Endodermal cell (in vitro differentiated cells): ENCODE measurements around the gene PRPF19. TPM values are rescaled to one million over a fixed set of nuclear protein-coding genes. Genes with fewer than 3 reads are reported as not detected.

Source experiments
- DNase-seq: peaks from one replicate; pipeline ENCODE4 v3.0.0-alpha.2; 2017
- H3K27ac ChIP-seq: 2 replicates; pipeline ENCODE4 v1.5.1; 2013; ENCODE audit warnings: mild to moderate bottlenecking, low read depth, low read length, moderate library complexity
- H3K27me3 ChIP-seq: 2 replicates; pipeline ENCODE4 v1.6.1; 2013; ENCODE audit warnings: mild to moderate bottlenecking, low read length, moderate library complexity; ENCODE audit not compliant: insufficient read depth, control insufficient read depth, poor library complexity, severe bottlenecking
- H3K36me3 ChIP-seq: 2 replicates; pipeline ENCODE4 v1.7.0; 2013; ENCODE audit warnings: mild to moderate bottlenecking, low read length, moderate library complexity; ENCODE audit not compliant: control insufficient read depth, insufficient read depth
- H3K4me1 ChIP-seq: one replicate; pipeline ENCODE4 v1.7.0; 2013; ENCODE audit warnings: low read length; ENCODE audit not compliant: control insufficient read depth, insufficient read depth
- H3K4me3 ChIP-seq: 2 replicates; pipeline ENCODE4 v1.5.1; 2013; ENCODE audit warnings: mild to moderate bottlenecking, low read length, moderate library complexity
- H3K9ac ChIP-seq: 2 replicates; pipeline ENCODE4 v1.6.1; 2013; ENCODE audit warnings: mild to moderate bottlenecking, low read length, moderate library complexity; ENCODE audit not compliant: poor library complexity, severe bottlenecking; ENCODE audit errors: extremely low read depth
- H3K9me3 ChIP-seq: 2 replicates; pipeline ENCODE4 v1.6.1; 2013; ENCODE audit warnings: mild to moderate bottlenecking, low read length, moderate library complexity; ENCODE audit not compliant: control insufficient read depth
- H3K27ac Mint-ChIP-seq: 2 replicates; pipeline ENCODE4 v1.8.0; 2020; ENCODE audit warnings: mixed read lengths
- H3K27me3 Mint-ChIP-seq: 2 replicates; pipeline ENCODE4 v1.8.0; 2021; ENCODE audit warnings: mild to moderate bottlenecking, mixed read lengths; ENCODE audit not compliant: insufficient read depth
- H3K36me3 Mint-ChIP-seq: 2 replicates; pipeline ENCODE4 v1.8.0; 2020; ENCODE audit warnings: low read depth, mixed read lengths
- H3K4me1 Mint-ChIP-seq: 2 replicates; pipeline ENCODE4 v1.8.0; 2020; ENCODE audit warnings: mixed read lengths
- H3K4me3 Mint-ChIP-seq: 2 replicates; pipeline ENCODE4 v1.8.0; 2020; ENCODE audit warnings: mild to moderate bottlenecking, moderate library complexity, mixed read lengths
- H3K9me3 Mint-ChIP-seq: 2 replicates; pipeline ENCODE4 v1.8.0; 2020; ENCODE audit warnings: mild to moderate bottlenecking, mixed read lengths
- WGBS, 2 experiments: methylation state at CpG; one replicate each; pipeline versions ENCODE4 v1.1.5 to v1.1.7; 2013; ENCODE audit warnings: missing lambda C conversion rate in 2 of 2, mixed read lengths in 1 of 2; ENCODE audit not compliant: insufficient coverage in 1 of 2, insufficient read length in 1 of 2; 5-methylcytosine and 5-hydroxymethylcytosine counted together
- total RNA-seq, 2 donors: library from RNA; stranded (reverse); fragmentation: NEBNext Ultra II Directional in 1 of 2; extraction: Animal tissue kit (Norgen Biotek cat#: 25700) in 1 of 2; gene quantifications; 2 replicates in 1 of 2; 3 replicates in 1 of 2; pipeline ENCODE4 v1.2.1, GENCODE V29; 2021
- TF ChIP-seq, protein P1 (sequence below): fragments of 200-600 bp; sonication (generic); conservative IDR thresholded peaks from 2 replicates; pipeline ENCODE4 v1.5.0; 2021; ENCODE audit warnings: antibody characterized with exemption, mild to moderate bottlenecking

Gene PRPF19
- total RNA-seq, 2 donors from 2014 or later, result 106 to 109 TPM

DNA sequence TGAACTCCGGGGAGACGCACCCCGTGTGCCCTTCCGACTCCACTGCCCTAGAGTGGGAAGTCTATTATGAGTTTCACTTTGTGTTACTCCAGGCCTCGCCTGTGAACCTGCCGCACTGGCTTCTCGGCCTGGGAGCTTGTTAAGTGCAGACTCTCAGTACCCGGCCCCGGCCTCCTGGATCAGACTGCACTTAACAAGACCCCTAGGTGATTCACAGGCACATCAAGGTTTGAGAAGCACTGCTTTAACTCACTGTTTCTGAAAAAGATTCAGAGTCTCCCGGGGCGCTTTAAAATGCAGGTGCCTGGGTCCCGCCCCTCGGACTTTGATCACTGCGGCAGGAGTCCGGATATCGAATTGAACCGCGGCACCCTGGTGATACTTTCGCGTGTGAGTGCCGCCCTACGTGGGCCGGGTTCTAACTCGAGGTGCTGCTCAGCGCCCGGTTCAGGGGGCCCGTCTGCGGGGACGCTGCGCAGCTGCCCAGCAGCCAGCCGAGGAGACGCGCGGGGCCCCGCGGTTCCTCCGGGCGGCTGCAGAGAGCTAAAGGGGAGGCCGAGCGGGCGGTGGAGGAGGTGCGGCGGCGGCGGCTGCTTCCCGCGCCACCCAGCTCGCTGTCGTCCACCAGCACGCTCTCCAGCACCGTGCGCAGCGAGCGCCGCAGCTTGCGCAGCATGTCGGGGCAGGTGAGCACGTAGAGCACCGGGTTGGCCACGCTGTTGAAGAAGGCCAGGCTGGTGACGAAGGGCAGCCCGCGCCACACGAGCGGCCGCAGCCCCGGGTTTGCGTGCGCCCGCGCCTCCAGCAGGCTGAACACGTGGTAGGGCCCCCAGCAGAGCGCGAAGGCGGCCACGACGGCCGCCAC lies 54.0 kb downstream of the PRPF19 start:
- no peaks in the 10 kb centered on the region for H3K4me1 ChIP-seq
- Mint-ChIP-seq H3K36me3 (peaks cover 25% of the 10 kb centered on the region), H3K27ac (no peak overlapping the region), H3K9me3 (no peaks in the 10 kb centered on the region), H3K4me3 (peak overlapping the region; percentile 32), H3K27me3 (peaks cover 44% of the 10 kb centered on the region), H3K4me1 (peaks cover 4% of the 10 kb centered on the region)
- peaks cover 5% of the 10 kb centered on the region for H3K36me3 ChIP-seq
- DNase-seq, result peak; percentile 76
- TF ChIP-seq, protein P1, sequence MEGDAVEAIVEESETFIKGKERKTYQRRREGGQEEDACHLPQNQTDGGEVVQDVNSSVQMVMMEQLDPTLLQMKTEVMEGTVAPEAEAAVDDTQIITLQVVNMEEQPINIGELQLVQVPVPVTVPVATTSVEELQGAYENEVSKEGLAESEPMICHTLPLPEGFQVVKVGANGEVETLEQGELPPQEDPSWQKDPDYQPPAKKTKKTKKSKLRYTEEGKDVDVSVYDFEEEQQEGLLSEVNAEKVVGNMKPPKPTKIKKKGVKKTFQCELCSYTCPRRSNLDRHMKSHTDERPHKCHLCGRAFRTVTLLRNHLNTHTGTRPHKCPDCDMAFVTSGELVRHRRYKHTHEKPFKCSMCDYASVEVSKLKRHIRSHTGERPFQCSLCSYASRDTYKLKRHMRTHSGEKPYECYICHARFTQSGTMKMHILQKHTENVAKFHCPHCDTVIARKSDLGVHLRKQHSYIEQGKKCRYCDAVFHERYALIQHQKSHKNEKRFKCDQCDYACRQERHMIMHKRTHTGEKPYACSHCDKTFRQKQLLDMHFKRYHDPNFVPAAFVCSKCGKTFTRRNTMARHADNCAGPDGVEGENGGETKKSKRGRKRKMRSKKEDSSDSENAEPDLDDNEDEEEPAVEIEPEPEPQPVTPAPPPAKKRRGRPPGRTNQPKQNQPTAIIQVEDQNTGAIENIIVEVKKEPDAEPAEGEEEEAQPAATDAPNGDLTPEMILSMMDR, result no peak
- 58 to 60% methylated on average over 47 to 78 of the region's 78 CpGs for WGBS, 2 experiments
- no peak overlapping the region for H3K9ac ChIP-seq
- H3K9me3 ChIP-seq, result no peaks in the 10 kb centered on the region
- H3K4me3 ChIP-seq, result no peak overlapping the region
- peaks cover 14% of the 10 kb centered on the region for H3K27me3 ChIP-seq
- H3K27ac ChIP-seq, result no peak overlapping the region

DNA sequence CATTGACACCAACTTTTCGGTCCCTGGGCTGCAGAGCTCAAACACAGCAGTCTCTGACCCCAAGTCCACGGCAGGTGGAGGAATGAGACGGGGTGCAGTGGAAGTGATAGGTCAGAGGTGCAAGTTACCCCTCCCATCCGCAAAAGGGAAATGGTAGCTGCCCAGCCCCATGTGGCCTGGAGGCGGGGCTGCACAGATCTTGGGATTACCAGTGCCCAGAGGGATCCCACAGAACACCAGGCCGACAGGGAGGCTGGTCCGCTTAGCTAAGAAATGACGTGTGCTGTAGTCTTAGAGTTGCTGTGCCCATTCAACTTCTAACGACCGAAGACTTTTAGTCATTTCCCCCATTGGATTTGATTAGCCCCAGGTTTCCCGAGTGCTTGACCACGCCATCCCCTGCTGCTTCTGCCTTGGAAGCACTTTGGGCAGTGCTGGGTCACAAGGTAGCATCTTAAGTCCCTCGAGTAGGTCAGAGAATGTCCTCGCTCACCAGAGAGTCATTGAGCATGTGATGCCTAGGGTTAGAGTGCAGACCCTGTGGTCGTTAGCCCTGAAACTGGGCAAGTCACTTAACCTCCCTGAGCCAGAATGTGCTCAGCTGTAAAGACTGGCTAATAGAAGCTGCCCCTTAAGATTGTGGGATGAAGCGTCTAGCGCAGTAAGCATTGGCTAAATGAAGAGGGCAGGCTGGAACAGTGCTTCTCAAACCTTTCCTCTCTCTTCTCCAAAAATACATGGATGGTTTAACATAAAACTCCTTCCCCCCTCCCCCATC lies 54.9 kb downstream of the PRPF19 start:
- H3K4me3 ChIP-seq, result no peak overlapping the region
- H3K9me3 ChIP-seq, result no peaks in the 10 kb centered on the region
- Mint-ChIP-seq H3K27me3 (peaks cover 44% of the 10 kb centered on the region), H3K27ac (no peak overlapping the region), H3K36me3 (peaks cover 27% of the 10 kb centered on the region), H3K9me3 (no peaks in the 10 kb centered on the region), H3K4me3 (no peak overlapping the region), H3K4me1 (peaks cover 4% of the 10 kb centered on the region)
- H3K27ac ChIP-seq, result no peak overlapping the region
- no peak overlapping the region for H3K9ac ChIP-seq
- 87 to 93% methylated on average over 17 of the region's 17 CpGs for WGBS, 2 experiments
- no peak for DNase-seq
- H3K27me3 ChIP-seq, result peaks cover 14% of the 10 kb centered on the region
- TF ChIP-seq, protein P1, result no peak
- no peaks in the 10 kb centered on the region for H3K4me1 ChIP-seq
- peaks cover 5% of the 10 kb centered on the region for H3K36me3 ChIP-seq

DNA sequence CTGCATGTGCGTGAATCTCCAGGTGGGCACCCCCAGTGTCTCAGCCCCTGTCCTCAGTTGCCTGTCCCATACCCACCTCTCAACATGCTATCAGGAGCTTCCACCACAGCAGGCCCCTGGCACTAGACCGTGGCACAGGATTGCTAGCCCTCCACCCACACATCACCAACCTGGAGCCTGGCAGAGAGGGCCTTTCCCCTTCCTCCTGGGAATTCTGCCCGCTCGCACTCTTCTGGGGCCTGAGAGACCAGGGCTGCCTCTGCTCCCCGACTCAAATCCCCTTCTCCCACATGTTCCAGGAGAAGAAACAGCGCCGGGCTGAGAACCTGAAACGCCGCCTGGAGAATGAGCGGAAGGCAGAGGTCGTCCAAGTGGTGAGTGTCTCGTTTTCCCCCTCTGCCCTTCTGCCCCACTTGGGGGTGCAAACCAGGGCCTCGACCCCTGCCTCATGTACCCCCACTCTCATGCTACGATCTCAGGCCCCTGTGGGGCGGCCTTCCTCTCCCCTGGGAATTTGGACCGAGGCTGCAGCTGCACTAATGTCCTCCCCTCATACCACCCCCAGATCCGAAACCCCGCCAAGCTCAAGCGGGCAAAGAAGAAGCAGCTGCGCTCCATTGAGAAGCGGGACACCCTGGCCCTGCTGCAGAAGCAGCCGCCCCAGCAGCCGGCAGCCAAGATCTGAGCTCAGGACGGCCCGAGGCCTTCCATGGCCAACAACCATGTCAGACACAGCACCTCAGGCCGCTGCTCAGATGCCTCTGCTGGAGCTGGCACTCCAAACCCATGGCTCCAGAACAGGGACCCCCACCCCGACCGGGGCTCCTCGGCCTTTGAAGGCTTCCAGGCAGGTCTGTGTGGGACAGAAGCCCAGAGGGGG lies 56.5 kb downstream of the PRPF19 start:
- H3K4me3 Mint-ChIP-seq, result no peak overlapping the region
- H3K27me3 Mint-ChIP-seq, result peaks cover 27% of the 10 kb centered on the region
- no peak overlapping the region for H3K4me3 ChIP-seq
- H3K36me3 Mint-ChIP-seq, result peaks cover 29% of the 10 kb centered on the region
- H3K4me1 Mint-ChIP-seq, result peaks cover 9% of the 10 kb centered on the region
- no peak overlapping the region for H3K27ac ChIP-seq
- no peak for DNase-seq
- TF ChIP-seq, protein P1, result no peak
- H3K36me3 ChIP-seq, result peaks cover 5% of the 10 kb centered on the region
- no peaks in the 10 kb centered on the region for H3K4me1 ChIP-seq
- H3K9me3 Mint-ChIP-seq, result no peaks in the 10 kb centered on the region
- H3K9me3 ChIP-seq, result no peaks in the 10 kb centered on the region
- WGBS, 2 experiments, result 94 to 98% methylated on average over 15 to 29 of the region's 29 CpGs
- no peak overlapping the region for H3K9ac ChIP-seq
- peaks cover 11% of the 10 kb centered on the region for H3K27me3 ChIP-seq
- H3K27ac Mint-ChIP-seq, result no peak overlapping the region
